Lung (tissue), 16 donors: ENCODE measurements around the gene RPS16. TPM values are rescaled to one million over a fixed set of nuclear protein-coding genes. Genes with fewer than 3 reads are reported as not detected.

ENCODE experiments used
- ATAC-seq: fragments of 200-7000 bp; cut with Tn5 transposase; one replicate; pipeline ENCODE4 v1.9.1; 2020; ENCODE audit warnings: moderate number of reproducible peaks; ENCODE audit not compliant: insufficient read depth, low FRiP score
- DNase-seq, 3 donors: peaks; one replicate each; pipeline ENCODE4 v3.0.0-alpha.2; 2013 to 2017
- H3K27ac ChIP-seq, 2 donors: one replicate each; pipeline ENCODE4 v1.5.1; 2013; ENCODE audit warnings: mild to moderate bottlenecking in 2 of 2, moderate library complexity in 2 of 2, control low read depth in 1 of 2, inconsistent platforms in 1 of 2, low read depth in 1 of 2, low read length in 1 of 2
- H3K27me3 ChIP-seq, 3 donors: one replicate each; pipeline ENCODE4 v1.5.1; 2013; ENCODE audit warnings: low read length in 2 of 3; ENCODE audit not compliant: control insufficient read depth in 3 of 3, insufficient read depth in 3 of 3
- H3K36me3 ChIP-seq, 4 donors: one replicate each; pipeline ENCODE4 v1.5.1; 2013; ENCODE audit warnings: low read length in 4 of 4, mild to moderate bottlenecking in 1 of 4, moderate library complexity in 1 of 4; ENCODE audit not compliant: control insufficient read depth in 4 of 4, insufficient read depth in 4 of 4
- H3K4me1 ChIP-seq, 5 donors: one replicate each; pipeline ENCODE4 v1.5.1; 2013; ENCODE audit warnings: low read length in 5 of 5, mild to moderate bottlenecking in 2 of 5, moderate library complexity in 1 of 5; ENCODE audit not compliant: control insufficient read depth in 5 of 5, insufficient read depth in 5 of 5
- H3K4me3 ChIP-seq: one replicate; pipeline ENCODE4 v1.5.1; 2013; ENCODE audit warnings: mild to moderate bottlenecking, control low read depth, moderate library complexity
- H3K9ac ChIP-seq, 2 donors: one replicate each; pipeline ENCODE4 v1.5.1; 2013; ENCODE audit warnings: low read length in 2 of 2, control low read depth in 1 of 2; ENCODE audit not compliant: insufficient read depth in 1 of 2
- H3K9me3 ChIP-seq, 4 donors: one replicate each; pipeline ENCODE4 v1.5.1; 2013; ENCODE audit warnings: low read length in 3 of 4, mild to moderate bottlenecking in 1 of 4, moderate library complexity in 1 of 4; ENCODE audit not compliant: control insufficient read depth in 4 of 4, insufficient read depth in 3 of 4
- CTCF ChIP-seq: IDR thresholded peaks from 2 replicates; pipeline ENCODE4 v1.5.1; 2012; ENCODE audit warnings: mild to moderate bottlenecking; ENCODE audit errors: control extremely low read depth, extremely low read depth
- WGBS, 2 donors: extraction: QIAGEN DNeasy Blood & Tissue Kit; methylation state at CpG; one replicate each; pipeline ENCODE4 v1.1.7; 2013; 5-methylcytosine and 5-hydroxymethylcytosine counted together
- long read RNA-seq, 5 donors: transcript quantifications; one replicate each; lab custom pipeline, GENCODE V29; 2026
- polyA plus RNA-seq, 2 donors: library from polyadenylated mRNA; stranded (reverse); fragments of 200-250 nt; gene quantifications; one replicate each; pipeline ENCODE4 v1.2.1, GENCODE V29; 2013
- total RNA-seq, 2 donors: library from RNA; depleted of rRNA in 1 of 2; stranded (reverse); fragments of >200 nt in 1 of 2; gene quantifications; one replicate each; pipeline ENCODE4 v1.2.1, GENCODE V29; 2014 to 2021
- donor health status: control.
- donor health status: control.
- donor health status: Bipolar disorder and iron deficiency.
- donor health status: healthy.
- donor health status: DM: yes; HTN: yes; CAD: no.

Gene RPS16
- total RNA-seq: 1,000 to 10,000 TPM in 1 of 2 donors, 100 to 1,000 TPM in 1; 108 to 1,772 TPM
- polyA plus RNA-seq: 1,000 to 10,000 TPM; 2,468 to 3,242 TPM
- long read RNA-seq, donor 1, transcript RPS16-201 (5 exons, 560 nt): major isoform, 1,295 of 1,910 reads
- long read RNA-seq, donor 1, transcript RPS16-203 (2 exons, 1,035 nt): minor isoform, 61 of 1,910 reads
- long read RNA-seq, donor 1, transcript RPS16-207 (5 exons, 492 nt): minor isoform, 35 of 1,910 reads
- long read RNA-seq, donor 1, partial matches to known transcripts: 450 of 1,910 reads
- long read RNA-seq, donor 1, other reads (novel, unspliced or antisense): 65 of 1,910 reads
- long read RNA-seq, donor 2, transcript RPS16-201 (5 exons, 560 nt): major isoform, 707 of 1,049 reads
- long read RNA-seq, donor 2, transcript RPS16-203 (2 exons, 1,035 nt): minor isoform, 17 of 1,049 reads
- long read RNA-seq, donor 2, transcript RPS16-207 (5 exons, 492 nt): minor isoform, 16 of 1,049 reads
- long read RNA-seq, donor 2, partial matches to known transcripts: 262 of 1,049 reads
- long read RNA-seq, donor 2, other reads (novel, unspliced or antisense): 46 of 1,049 reads
- long read RNA-seq, donor 3, transcript RPS16-203 (2 exons, 1,035 nt): minor isoform, 31 of 1,338 reads
- long read RNA-seq, donor 3, transcript RPS16-201 (5 exons, 560 nt): major isoform, 966 of 1,338 reads
- long read RNA-seq, donor 3, transcript RPS16-207 (5 exons, 492 nt): minor isoform, 14 of 1,338 reads
- long read RNA-seq, donor 3, partial matches to known transcripts: 274 of 1,338 reads
- long read RNA-seq, donor 3, other reads (novel, unspliced or antisense): 48 of 1,338 reads
- long read RNA-seq, donor 4, transcript RPS16-201 (5 exons, 560 nt): major isoform, 742 of 1,153 reads
- long read RNA-seq, donor 4, transcript RPS16-203 (2 exons, 1,035 nt): minor isoform, 27 of 1,153 reads
- long read RNA-seq, donor 4, transcript RPS16-207 (5 exons, 492 nt): minor isoform, 27 of 1,153 reads
- long read RNA-seq, donor 4, partial matches to known transcripts: 316 of 1,153 reads
- long read RNA-seq, donor 4, other reads (novel, unspliced or antisense): 36 of 1,153 reads
- long read RNA-seq, donor 5, transcript RPS16-207 (5 exons, 492 nt): minor isoform, 26 of 2,145 reads
- long read RNA-seq, donor 5, transcript RPS16-203 (2 exons, 1,035 nt): minor isoform, 42 of 2,145 reads
- long read RNA-seq, donor 5, transcript RPS16-201 (5 exons, 560 nt): major isoform, 1,502 of 2,145 reads
- long read RNA-seq, donor 5, partial matches to known transcripts: 505 of 2,145 reads
- long read RNA-seq, donor 5, other reads (novel, unspliced or antisense): 68 of 2,145 reads

DNA sequence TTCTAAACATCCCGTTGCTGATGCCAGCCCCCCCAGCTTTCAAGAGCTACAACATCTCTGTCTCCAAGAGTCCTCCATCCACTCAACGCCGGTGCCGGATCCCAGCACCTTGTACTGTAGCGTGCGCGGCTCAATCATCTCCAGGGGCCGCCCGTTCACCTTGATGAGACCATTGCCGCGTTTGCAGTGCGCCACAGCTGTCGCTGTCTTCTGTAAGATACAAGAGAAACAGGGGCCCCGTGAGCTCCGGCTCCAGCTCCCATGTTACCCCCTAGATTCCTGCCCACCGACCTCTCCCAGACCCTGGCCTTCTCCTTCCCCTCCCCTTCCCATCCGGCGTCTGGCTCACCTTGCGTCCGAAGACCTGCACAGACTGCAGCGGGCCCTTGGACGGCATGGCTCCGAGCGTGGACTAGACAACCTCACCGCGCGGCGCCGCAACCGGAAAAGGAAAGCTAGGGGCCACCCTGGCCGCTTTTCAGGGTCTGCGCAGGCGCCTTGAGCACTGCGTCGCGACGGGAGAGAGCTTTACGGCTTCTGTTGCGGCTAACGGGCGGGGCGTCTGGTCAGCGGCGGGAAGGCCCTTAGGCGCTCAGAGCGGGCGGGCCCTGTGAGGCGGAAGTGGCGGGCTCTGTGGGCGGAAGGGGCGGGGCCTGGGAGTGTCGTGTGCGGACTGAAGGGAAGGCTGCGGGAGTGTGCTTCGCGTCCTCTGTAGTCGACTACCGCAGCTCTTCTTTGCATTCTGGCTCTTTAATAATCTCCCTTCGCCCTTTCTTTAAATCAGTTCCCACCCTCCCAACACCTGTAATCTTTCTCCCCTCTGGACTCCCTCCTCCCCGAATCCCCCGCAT, at the start of gene RPS16:
Gene RPS16, minus strand, starts transcription at position 451 of the 851 bp plus-strand sequence. Its CDS starts 54 bp downstream, at position 397.
- Histone ChIP-seq H3K9ac (peak within 1 kb of the TSS; percentile 83 to 92), H3K9me3 (no peaks in the 10 kb centered on the region), H3K27ac (peak within 1 kb of the TSS; percentile 86 to 95), H3K4me1 (peaks cover 5 to 19% (median 10%) of the 10 kb centered on the region in 5 donors), H3K36me3 (peaks cover 18 to 26% (median 20%) of the 10 kb centered on the region in 4 donors), H3K27me3 (no peaks in the 10 kb centered on the region), H3K4me3 (peak within 1 kb of the TSS; percentile 92)
- DNase-seq: peak; percentile 99
- ATAC-seq: peak; percentile 97
- TF ChIP-seq CTCF: no peak
- WGBS, 2 donors: 0% methylated on average over 61 of the region's 61 CpGs

DNA sequence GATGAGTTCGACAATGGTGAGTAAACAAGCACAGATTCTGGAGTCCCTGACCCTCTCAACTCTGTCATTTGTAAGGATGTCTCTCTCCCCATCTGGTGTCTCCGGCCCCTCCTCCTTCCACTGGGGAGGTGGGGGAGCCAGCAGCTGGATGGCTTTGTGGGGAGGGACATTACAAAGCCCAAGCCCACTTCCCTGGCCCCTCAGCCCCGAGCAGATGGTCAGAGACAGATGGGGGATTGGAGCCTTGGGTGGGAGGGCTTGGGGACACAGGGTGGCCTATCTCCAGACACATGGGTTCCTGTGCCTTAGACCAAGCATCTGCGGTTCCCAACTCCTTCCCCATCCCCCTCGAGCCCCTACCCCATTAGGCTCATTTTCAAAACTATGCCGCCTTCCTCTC, 47.4 kb upstream of the RPS16 start:
- ATAC-seq: no peak
- Histone ChIP-seq H3K27me3 (no peaks in the 10 kb centered on the region), H3K36me3 (peaks cover under 1 to 24% (median 19%) of the 10 kb centered on the region in 4 donors), H3K4me1 (peaks cover 3 to 13% (median 6%) of the 10 kb centered on the region in 5 donors), H3K27ac (no peak overlapping the region), H3K4me3 (no peak overlapping the region), H3K9ac (no peak overlapping the region), H3K9me3 (no peaks in the 10 kb centered on the region)
- WGBS, 2 donors: 79 to 82% methylated on average over 6 of the region's 6 CpGs
- no peak for DNase-seq
- TF ChIP-seq CTCF: no peak

DNA sequence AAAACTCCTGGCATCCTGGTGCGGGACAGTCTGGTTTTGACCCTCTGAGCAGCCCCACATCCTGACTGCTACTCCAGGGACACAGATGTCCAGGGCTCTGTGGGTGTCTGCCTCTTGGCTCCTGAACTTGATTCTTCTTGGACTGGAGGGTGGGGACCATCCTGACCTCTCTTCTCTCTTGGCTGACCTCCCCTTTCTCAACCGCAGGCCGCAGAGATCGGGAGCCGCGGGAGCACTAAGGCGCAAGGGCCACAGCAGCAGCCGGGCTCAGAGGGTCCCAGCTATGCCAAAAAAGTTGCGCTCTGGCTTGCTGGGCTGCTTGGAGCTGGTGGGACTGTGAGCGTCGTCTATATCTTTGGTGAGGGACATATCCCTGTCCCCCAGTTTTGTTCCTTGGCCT, 45.9 kb upstream of the RPS16 start:
- WGBS, 2 donors: 71 to 91% methylated on average over 11 of the region's 11 CpGs
- DNase-seq: no peak
- Histone ChIP-seq H3K36me3 (peaks cover 0 to 18% (median 13%) of the 10 kb centered on the region in 4 donors), H3K4me3 (no peak overlapping the region), H3K4me1 (peaks cover 3 to 13% (median 6%) of the 10 kb centered on the region in 5 donors), H3K9ac (peak overlapping the region; percentile 90 to 91), H3K9me3 (no peaks in the 10 kb centered on the region), H3K27ac (no peak overlapping the region), H3K27me3 (no peaks in the 10 kb centered on the region)
- ATAC-seq: no peak
- TF ChIP-seq CTCF: no peak
